HG03457 (cell line): Measurements from ENCODE around the gene MAGEA9B.
A peak's percentile ranks its signal among the peaks of the same experiment; 100 is the strongest.
"Not testable (repeated sequence)": the region's sequence is repeated elsewhere in the genome, so short reads cannot be mapped to it uniquely, and the experiment has no call there.

ENCODE experiments used
- ATAC-seq: cut with Tn5 transposase; IDR thresholded peaks from one replicate; pipeline ENCODE4 v1.9.1; 2021; ENCODE audit warnings: moderate number of reproducible peaks; ENCODE audit not compliant: unreplicated experiment

MAGEA9B gene

GRCh38 chrX:149572743-149573142, 14.5 kb downstream of the MAGEA9B start:
- ATAC-seq, result no peak

GRCh38 chrX:149571770-149572169, 15.5 kb downstream of the MAGEA9B start:
- ATAC-seq, result no peak

- no peak for ATAC-seq
Observed at GRCh38 chrX:149570668-149571067, 16.6 kb downstream of the MAGEA9B start.

GRCh38 chrX:149569770-149570169, 17.5 kb downstream of the MAGEA9B start:
- ATAC-seq, result no peak

GRCh38 chrX:149568701-149569296, 18.5 kb downstream of the MAGEA9B start:
- ATAC-seq, result no peak

GRCh38 chrX:149567621-149568417, 19.4 kb downstream of the MAGEA9B start:
- no peak for ATAC-seq

- no peak for ATAC-seq
Observed at GRCh38 chrX:149563359-149563758, 23.9 kb downstream of the MAGEA9B start.

- not testable (repeated sequence) for ATAC-seq
Observed at GRCh38 chrX:149555251-149555650, 32.0 kb downstream of the MAGEA9B start.

GRCh38 chrX:149551939-149552248, 35.4 kb downstream of the MAGEA9B start:
- ATAC-seq, result not testable (repeated sequence)

- not testable (repeated sequence) for ATAC-seq
Observed at GRCh38 chrX:149551245-149551938, 35.9 kb downstream of the MAGEA9B start.

- not testable (repeated sequence) for ATAC-seq
Observed at GRCh38 chrX:149550454-149550853, 36.8 kb downstream of the MAGEA9B start.

GRCh38 chrX:149549701-149550100, 37.6 kb downstream of the MAGEA9B start, which contains the start of gene HSFX3:
HSFX3 (minus strand) TSS chrX:149549924; CDS start chrX:149549852, 72 bp downstream.
- ATAC-seq, result not testable (repeated sequence)

- ATAC-seq, result not testable (repeated sequence)
Observed at GRCh38 chrX:149547782-149548181, 39.5 kb downstream of the MAGEA9B start.

- ATAC-seq, result not testable (repeated sequence)
Observed at GRCh38 chrX:149546962-149547361, 40.3 kb downstream of the MAGEA9B start.

GRCh38 chrX:149545545-149546543, 41.4 kb downstream of the MAGEA9B start:
- not testable (repeated sequence) for ATAC-seq

GRCh38 chrX:149541521-149542047, 45.7 kb downstream of the MAGEA9B start:
- ATAC-seq, result no peak

- ATAC-seq, result peak; percentile 67
Observed at GRCh38 chrX:149540621-149541520, 46.4 kb downstream of the MAGEA9B start, which contains the start of gene EOLA1. EOLA1 (plus strand) TSS chrX:149541012; CDS start chrX:149545631, 4,619 bp downstream.

GRCh38 chrX:149540131-149540620, 47.1 kb downstream of the MAGEA9B start:
- peak; percentile 16 for ATAC-seq
